Measurements from ENCODE around the gene SNX9. TPM values are rescaled to one million over a fixed set of nuclear protein-coding genes. Genes with fewer than 3 reads are reported as not detected.

SNX9 gene
- total and polyA plus RNA-seq, 2 of the 8 experiments (the other 6 are each of a cell fraction or from before 2014, with no cell fraction given) = 11.8 to 23.2 TPM

DNA sequence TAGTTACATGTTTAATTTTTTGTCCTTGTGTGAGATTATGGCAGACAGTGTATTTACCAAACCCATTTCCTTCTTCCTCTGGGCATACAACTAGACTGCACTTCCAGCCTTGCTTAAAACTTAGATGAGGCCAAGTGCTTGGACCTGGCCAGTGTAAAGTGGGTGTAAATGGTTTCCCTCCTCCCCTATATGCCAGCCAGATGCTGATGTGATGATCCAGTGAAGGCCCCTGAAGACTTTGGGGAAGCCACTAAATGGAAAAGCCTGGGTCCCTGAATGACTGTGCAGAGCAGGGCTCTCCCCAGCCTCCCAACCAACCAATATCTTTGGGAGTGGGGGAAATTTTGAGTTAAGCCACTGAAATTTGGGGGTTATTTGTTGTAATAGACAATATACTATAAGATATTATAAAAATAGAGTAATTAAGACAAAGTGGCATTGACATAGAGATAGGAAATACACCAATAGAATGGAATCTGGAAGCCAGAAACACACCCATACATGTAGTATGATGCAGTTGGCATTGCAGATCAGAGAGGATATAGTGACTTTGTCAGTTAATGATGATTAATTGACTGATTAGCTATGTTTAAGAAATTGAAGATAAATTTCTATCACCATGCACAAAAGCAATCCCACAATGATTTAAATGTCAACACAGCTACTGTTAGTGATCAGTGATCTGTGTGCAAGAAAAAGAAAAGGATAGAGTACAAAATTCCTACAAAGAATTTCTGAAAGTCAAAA is 10.4 kb upstream of the SNX9 start:
- H2BK12ac ChIP-seq (ENCODE audit: low read depth, low read length) = no peak overlapping the region
- H4K91ac ChIP-seq (replicated peaks; ENCODE audit: insufficient read length, low read length) = no peak overlapping the region
- no peak overlapping the region for H2BK5ac ChIP-seq (ENCODE audit: low read depth, low read length)
- no peak overlapping the region for H3K14ac ChIP-seq (ENCODE audit: insufficient read length)
- H3K4me2 ChIP-seq (ENCODE audit: insufficient read depth in 1 of 2, low read depth in 2 of 2, low read length in 2 of 2) = no peak overlapping the region
- no peak overlapping the region for H2BK15ac ChIP-seq (ENCODE audit: low read length)
- H3K79me2 ChIP-seq (ENCODE audit: control insufficient read depth in 1 of 2, insufficient read depth in 2 of 2, low read length in 2 of 2) = no peaks in the 10 kb centered on the region
- H3K23ac ChIP-seq (ENCODE audit: insufficient read length) = no peak overlapping the region
- POLR2A ChIA-PET (ENCODE audit: partially characterized antibody) = interaction anchor here (0.7 kb wide), 1 partner anchor 1027 kb away, joined by 3 read pairs; no protein-coding TSS in a partner anchor
- FAIRE-seq (no peak), DNase-seq (ENCODE audit: low read depth in 1 of 2, low spot score in 2 of 2) (no peak)
- no peaks in the 10 kb centered on the region for H3K36me3 ChIP-seq (ENCODE audit: control insufficient read depth in 2 of 4, insufficient read depth in 4 of 4, low read length in 3 of 4)
- no peak overlapping the region; the same call in 1 of the 2 replicates for H4K8ac ChIP-seq (ENCODE audit: extremely low read depth, insufficient read depth, low read length)
- CTCF ChIA-PET (ENCODE audit: partially characterized antibody) = interaction anchor here (0.9 to 1.2 kb wide), 2 partner anchors 8 to 60 kb away, joined by 3 read pairs; no protein-coding TSS in a partner anchor
- H3K4me3 ChIP-seq (ENCODE audit: extremely low read depth in 1 of 4, insufficient read depth in 2 of 4, low read depth in 3 of 4, low read length in 4 of 4) = no peak overlapping the region
- H3K27ac ChIP-seq (ENCODE audit: low read depth, low read length) = no peak overlapping the region
- H2AFZ ChIP-seq (ENCODE audit: low read length) = no peak overlapping the region
- no peak overlapping the region for H4K5ac ChIP-seq (ENCODE audit: insufficient read length, low read depth, low read length)
- H2BK120ac ChIP-seq (replicated peaks; ENCODE audit: low read depth, low read length) = no peak overlapping the region
- no peak overlapping the region for H3K4ac ChIP-seq (replicated peaks; ENCODE audit: insufficient read length, low read depth, low read length)
- no peak overlapping the region for H3K9ac ChIP-seq (replicated peaks in 1 of 4; ENCODE audit: extremely low read depth in 1 of 4, low read depth in 3 of 4, low read length in 3 of 4)
- no peaks in the 10 kb centered on the region for H3K79me1 ChIP-seq (ENCODE audit: low read depth, low read length)
- no peak overlapping the region for H2BK20ac ChIP-seq (ENCODE audit: low read length)
- no peaks in the 10 kb centered on the region for H4K20me1 ChIP-seq (replicated peaks in 1 of 2; ENCODE audit: control insufficient read depth in 1 of 2, insufficient read depth in 2 of 2, low read length in 2 of 2)
- H3K27me3 ChIP-seq (replicated peaks in 1 of 4; ENCODE audit: control insufficient read depth in 3 of 4, extremely low read depth in 1 of 4, insufficient read depth in 3 of 4, low read length in 3 of 4) = no peaks in the 10 kb centered on the region
- H3K9me3 ChIP-seq (ENCODE audit: insufficient read depth in 2 of 2, low read depth in 1 of 2, low read length in 1 of 2) = no peaks in the 10 kb centered on the region; a peak in 1 of 4 replicates
- no peaks in the 10 kb centered on the region for H3K4me1 ChIP-seq (replicated peaks in 1 of 4; ENCODE audit: control insufficient read depth in 3 of 4, insufficient read depth in 4 of 4, low read length in 3 of 4)
- H3K23me2 ChIP-seq (ENCODE audit: low read depth, low read length) = no peaks in the 10 kb centered on the region
- H3K18ac ChIP-seq (ENCODE audit: extremely low read depth, low read length) = no peak overlapping the region
- no peak overlapping the region for H2AK5ac ChIP-seq (ENCODE audit: low read depth, low read length)
- no peak overlapping the region for H3K56ac ChIP-seq (replicated peaks; ENCODE audit: insufficient read length, low read depth, low read length)
- no peak for TF ChIP-seq HDAC2 (IDR thresholded peaks at IDR 0.05; ENCODE audit: borderline replicate concordance in 1 of 2, low read depth in 2 of 2, low read length in 2 of 2)

All from H1 (cell line).